GM18909 (cell line): ENCODE measurements around the gene NFIB.

Source experiments
- ATAC-seq: cut with Tn5 transposase; IDR thresholded peaks from one replicate; pipeline ENCODE4 v1.9.1; 2021; ENCODE audit warnings: mild to moderate bottlenecking; ENCODE audit not compliant: unreplicated experiment, poor library complexity

NFIB gene

DNA sequence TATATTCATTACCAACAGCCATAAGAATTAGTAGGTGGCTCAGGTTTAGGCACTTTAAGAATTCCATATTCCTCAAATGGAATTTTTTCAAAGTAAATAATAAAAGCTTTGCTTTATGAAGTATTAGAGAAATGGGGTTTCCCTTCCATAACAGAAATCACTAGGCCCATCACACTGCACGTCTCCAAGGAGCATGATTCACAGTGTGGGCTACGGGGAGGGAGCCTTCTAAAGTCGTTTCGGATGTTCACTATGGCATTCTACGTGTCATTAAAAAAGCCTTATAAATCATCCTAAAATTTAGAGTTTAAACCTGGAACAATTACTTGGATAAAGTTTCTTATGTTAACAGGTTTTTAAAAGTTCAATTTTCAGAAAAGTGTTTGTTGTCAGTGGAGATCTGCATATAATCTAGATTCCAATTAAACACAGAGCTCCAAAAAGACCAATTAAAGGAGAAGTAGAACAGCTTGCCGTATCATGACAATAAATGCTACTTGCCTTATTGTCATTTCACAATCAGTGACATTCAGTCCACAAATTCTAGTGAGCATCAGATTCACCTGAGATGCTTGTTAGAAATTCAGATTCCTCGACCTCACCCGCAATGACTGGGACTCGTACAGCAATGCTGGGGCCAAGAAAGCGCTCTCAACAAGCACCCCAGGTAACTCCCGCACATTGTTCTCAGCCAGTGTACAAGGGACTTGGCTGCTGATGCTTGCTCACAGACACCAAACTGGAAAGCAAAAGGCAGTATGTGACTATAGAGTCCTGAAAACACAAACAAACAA is 115.7 kb downstream of the NFIB start:
- no peak for ATAC-seq

DNA sequence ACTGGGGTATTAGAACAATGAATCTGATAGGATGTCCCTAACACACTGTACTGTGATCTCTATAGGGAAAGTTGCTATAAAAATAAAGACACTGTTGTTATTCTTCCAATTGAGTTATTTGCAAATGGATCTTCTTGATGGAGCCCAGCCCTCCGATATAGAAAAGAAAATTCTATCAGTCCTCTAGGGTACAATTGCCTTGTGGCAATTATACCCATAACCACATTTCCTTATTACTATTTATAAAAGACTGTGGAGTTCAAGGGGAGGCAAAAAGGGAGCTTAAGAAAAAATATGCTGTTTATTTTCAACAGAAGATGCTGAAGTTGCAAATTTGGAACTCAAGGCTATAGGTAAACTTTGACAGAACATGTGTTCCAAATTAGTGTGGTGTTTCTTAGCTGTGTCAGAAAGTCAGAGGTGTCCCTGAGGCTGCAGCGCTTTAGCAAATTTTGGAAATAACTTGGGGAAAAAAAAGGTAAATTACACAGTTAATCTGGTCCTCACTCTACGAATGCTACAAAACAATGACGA is 116.5 kb downstream of the NFIB start:
- no peak for ATAC-seq

- no peak for ATAC-seq
Observed at GRCh38 chr9:14193328-14193990, 120.5 kb downstream of the NFIB start.

GRCh38 chr9:14192556-14192955 is 121.4 kb downstream of the NFIB start:
- ATAC-seq: no peak

DNA sequence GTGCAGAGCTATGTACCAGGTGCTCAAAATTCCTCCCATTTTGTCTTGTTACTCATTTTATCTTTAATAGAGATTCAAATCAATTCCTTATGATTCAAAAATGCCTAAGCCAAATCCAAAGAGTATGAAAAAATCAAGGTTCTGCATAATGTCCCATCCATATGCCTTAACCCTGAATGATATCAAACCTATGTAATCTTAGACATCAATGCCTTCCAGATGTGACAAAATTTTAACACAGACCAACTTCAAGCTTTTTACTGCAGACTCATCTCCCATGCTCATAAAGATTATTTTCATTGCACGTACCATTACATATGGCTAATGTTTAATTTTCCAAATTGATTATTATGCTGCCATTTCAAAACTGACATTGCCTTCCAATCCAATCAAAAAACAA is 122.4 kb downstream of the NFIB start:
- ATAC-seq: no peak

DNA sequence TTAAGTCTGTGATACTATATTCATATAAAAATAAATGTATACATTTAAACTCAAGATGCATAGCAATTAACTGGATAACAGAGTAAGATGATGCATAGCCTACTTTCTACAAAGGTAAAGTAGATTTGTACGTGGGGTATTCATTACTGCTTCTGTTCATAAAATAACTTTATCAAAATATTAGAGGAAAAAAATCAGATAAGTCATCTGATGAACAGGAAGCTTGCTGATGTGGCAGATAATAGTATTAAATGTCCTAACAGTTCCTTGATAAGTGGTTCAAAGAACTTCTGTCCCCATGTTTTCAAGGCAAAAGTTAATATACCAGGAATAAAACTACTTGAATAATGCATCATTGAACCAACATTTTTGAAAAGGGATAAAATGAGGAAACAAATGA is 123.7 kb downstream of the NFIB start:
- ATAC-seq: no peak

DNA sequence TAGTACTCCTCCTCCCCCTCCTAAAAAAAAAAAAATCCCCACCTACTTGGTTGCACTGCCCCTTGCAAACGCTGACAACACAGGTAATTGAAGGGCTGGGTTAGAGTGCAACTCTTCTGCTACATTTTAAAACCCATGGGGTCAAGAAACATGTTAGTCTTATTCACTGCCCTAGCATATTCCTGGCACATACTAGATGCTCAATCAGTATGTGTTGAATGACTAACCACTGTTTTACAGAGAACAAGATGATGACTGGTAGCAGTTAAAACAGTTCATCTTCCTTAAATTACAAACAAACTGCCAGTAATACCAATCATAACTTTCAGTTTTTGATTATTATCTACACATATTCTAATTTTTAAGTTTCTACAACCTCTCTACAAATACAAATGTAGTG is 124.4 kb downstream of the NFIB start:
- ATAC-seq: no peak

DNA sequence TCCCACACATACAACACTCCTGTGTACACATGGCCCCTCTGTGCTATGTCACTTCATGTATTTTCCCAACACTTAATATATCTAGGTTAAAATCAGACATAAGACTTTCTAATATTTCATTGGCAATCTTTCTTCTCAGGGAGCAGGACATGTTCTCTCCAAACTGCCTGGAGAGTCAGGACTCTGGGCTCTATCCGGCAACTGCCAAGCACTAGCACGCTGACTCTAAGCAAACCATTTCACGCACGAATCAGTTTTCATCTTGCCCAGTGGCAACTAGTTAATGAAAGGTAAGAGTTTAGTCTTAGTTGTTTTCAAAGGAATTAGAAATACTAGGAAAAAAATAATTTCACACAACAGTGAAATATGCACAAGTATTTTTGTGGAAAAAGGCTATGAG is 124.8 kb downstream of the NFIB start:
- no peak for ATAC-seq

DNA sequence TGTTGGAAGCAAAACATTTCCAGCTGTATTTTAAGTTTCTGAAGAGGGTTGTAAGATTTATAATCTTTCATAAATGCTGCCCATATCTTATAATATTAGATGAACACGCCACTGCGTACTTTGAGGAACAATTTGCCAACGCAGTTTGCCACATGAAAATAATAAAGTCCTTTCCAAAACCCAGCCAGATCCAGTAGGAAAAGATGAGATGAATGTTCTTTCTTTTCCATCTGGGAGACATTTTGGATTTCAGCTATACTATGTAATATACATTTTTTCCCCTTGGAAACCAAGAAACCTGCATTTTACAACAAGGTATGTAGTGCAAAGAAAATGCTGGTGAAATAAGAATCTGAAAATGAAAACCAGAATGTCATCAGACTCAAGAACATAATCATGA is 125.4 kb downstream of the NFIB start:
- no peak for ATAC-seq

DNA sequence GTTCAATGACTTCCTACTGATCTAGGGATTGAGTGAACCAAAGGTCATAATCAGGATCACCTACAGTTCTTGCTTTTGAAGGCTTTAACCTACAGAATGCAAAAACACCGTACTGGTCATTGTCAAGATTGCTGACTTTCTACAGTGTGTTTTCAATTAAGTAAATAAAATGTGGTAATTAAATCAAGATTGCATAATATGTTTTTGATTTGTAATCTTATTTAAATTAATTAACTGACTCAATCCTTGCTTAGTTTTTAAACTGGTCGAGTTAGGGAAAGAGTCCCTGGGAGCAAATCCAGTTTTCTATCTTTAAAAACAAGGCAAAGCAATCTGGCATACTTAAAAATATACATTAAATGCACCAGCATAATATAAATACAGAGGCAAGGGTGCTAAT is 125.9 kb downstream of the NFIB start:
- ATAC-seq: no peak

DNA sequence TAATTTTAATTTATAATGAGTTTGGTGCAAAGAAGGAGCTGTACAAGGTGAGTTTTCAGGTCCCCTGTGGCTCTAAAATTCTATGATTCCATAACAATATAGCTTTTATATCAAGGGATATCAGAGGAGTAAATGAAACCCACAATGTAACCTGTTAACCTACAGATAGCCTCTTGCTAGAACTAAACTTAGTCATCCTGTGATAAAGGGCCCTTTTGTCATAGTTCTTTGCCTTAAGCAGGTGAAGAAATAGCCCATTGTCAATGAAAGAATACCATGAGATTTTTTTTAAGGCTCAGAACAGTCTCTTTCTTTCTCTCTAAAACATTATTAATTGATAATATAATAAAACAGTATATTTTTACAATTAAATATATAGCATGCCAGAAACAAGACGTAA is 127.8 kb downstream of the NFIB start:
- ATAC-seq: no peak

DNA sequence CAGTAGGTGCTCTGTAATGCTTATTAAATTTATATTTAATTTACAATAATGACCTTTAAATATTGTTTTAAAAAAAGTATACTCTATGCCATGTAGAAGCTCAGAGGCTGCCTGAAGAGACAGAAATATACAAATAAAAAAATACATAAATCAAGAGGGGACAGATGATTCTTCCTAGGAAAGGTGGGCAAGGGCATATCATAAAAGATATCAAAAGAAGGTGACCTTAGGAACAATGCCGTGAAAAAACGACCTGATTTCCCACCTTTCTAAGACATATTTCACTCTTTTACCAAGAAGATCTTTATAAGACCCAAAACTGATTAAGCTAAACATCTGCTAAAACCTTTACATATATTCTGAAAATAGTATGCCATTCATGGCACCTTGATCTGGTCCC is 128.9 kb downstream of the NFIB start:
- no peak for ATAC-seq

DNA sequence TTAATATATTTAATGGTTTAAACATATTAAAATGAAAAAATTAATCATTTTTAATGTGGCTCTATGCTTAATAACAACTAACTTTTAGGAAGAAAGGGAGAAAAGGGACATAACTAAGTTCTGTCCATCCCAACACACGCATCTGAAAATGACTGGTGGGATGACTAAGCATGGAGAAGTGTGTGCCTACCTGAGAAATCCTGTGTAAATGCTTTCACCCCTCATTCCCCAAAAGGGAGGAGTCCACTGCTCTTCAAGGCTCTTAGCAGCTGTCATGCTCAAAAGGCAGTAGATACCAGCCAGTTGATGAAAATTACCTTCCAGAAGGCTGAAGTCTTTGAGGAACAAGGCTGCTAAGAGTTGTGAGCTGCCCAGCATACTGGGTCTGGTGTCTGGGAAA is 130.9 kb downstream of the NFIB start:
- ATAC-seq: no peak

GRCh38 chr9:14180960-14181537 is 132.9 kb downstream of the NFIB start:
- no peak for ATAC-seq

DNA sequence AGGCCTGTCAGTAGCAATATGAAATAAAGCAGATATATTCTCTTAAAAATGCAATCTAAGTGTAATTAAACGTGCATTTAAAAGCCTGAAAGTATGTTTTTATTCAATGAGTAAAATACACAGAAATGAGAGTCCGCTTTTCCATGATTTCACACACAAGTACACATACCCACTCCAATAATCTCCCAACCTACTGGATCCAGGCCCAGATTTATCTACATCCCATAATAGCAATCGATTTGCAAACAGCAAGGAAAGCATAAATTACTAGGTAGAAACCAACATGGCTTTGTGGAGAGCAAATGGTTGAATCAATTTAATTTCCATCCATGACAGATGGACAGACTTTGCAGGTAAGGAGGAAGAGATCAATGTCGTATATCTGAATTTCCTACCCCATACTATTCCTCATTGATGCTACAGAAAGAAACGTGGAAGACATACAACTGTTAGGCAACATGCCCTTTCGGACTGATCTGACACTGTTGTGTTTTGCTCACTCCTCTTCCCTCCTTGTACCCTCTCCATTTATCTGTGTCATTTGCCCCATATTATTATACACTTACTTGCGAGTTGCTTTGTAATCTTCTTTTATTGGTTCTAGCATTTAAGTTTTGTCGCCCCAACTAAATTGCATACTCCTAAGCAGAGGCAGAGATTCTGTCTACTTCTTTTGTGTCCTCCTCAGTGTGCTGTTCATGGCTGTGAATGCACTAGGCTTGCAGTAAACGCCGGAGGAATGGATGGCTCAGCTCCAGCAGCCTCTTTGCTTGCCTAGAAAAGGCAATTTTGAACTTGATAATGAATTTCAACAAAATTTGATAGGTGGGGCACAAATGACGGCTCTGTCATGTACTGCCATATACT is 133.6 kb downstream of the NFIB start:
- no peak for ATAC-seq

DNA sequence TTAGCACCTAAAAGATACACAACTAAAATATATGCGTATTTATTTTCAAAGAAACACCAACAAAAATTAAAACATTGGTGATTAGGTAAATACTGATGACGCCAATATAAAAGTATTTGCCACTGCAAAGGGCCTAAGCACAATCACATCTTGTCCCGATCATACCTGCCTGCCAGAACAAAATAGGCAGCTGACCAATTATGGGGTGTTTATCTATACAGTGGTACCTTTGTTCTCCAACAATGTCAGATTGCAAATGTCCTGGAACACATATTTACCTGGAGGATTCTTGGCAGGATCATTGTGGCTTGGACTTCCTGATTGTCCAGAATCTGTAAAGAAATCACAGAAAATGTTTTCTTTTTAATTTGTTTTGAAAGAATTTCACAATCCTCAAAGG is 134.5 kb downstream of the NFIB start:
- no peak for ATAC-seq

GRCh38 chr9:14175778-14176177 is 138.2 kb downstream of the NFIB start:
- no peak for ATAC-seq

GRCh38 chr9:14173713-14174112 is 140.2 kb downstream of the NFIB start:
- ATAC-seq: no peak

DNA sequence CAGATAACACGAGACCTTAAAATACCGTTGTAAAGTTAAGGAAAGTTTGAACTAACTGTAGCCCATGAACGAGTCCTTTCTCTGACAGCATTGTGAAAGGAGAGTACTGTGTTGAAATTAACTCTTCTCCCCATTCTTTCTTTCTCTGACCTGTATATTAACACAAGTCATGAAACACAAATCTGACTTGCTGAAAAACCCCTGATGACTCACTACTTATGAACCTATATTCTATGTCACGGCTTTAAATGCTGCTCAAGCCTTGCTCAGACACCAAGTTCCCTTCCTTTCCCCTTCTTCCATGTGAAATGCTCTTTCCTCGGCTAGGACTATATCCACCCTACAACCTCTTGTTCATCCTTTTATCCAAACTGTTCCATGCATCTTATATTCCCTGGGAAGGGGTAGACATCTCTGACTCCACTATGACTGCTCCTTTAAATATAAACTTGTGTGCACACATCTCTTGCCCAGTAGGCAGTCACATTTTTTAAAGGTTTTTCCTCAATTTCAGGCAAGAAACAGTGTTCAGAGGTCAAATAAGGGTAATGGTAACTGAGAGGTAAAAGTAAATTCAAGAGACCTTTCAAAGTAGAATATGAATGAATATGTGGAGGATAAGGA is 142.9 kb downstream of the NFIB start:
- peak; percentile 65 for ATAC-seq

- ATAC-seq: no peak
Observed at GRCh38 chr9:14170392-14170931, 143.5 kb downstream of the NFIB start.
